B cell (primary cell): ENCODE measurements around the gene ADAMTSL4. TPM values are rescaled to one million over a fixed set of nuclear protein-coding genes. Genes with fewer than 3 reads are reported as not detected.

Experiments
- ATAC-seq: fragments of 200-7000 bp; cut with Tn5 transposase; one replicate; pipeline ENCODE4 v1.10.0; 2021; ENCODE audit warnings: low read depth, mild to moderate bottlenecking, moderate number of reproducible peaks, moderate library complexity
- CTCF ChIA-PET: fragments of 350-600 bp; sonication (Branson Sonifier 250); formaldehyde crosslinking; loops from one replicate; lab custom pipeline; 2021; ENCODE audit warnings: antibody characterized with exemption, inconsistent platforms; lab: Charles Lee
- POLR2A ChIA-PET: fragments of 350-600 bp; sonication (Branson Sonifier 250); formaldehyde crosslinking; loops from one replicate; lab custom pipeline; 2021; ENCODE audit warnings: antibody characterized with exemption; lab: Charles Lee
- DNase-seq: peaks from one replicate; pipeline ENCODE4 v3.0.0; 2013
- H2AFZ ChIP-seq: 2 replicates; pipeline ENCODE4 v1.6.1; 2012; ENCODE audit warnings: mild to moderate bottlenecking, low read depth, low read length; ENCODE audit not compliant: insufficient read depth, poor library complexity, severe bottlenecking
- H3K27ac ChIP-seq, 2 donors: 1 replicate in 1 of 2; 2 replicates in 1 of 2; pipeline ENCODE4 v1.5.1; 2012 to 2013; ENCODE audit warnings: low read length in 2 of 2, mild to moderate bottlenecking in 2 of 2, moderate library complexity in 1 of 2
- H3K27me3 ChIP-seq, 4 experiments: fragments of 200-600 bp in 1 of 4; sonication (generic) in 1 of 4; replicated peaks in 1 of 4; 1 replicate in 2 of 4; 2 replicates in 2 of 4; pipeline versions ENCODE4 v1.6.1 to v1.7.0; 2013 to 2016; ENCODE audit warnings: low read length in 3 of 4, mild to moderate bottlenecking in 2 of 4, mixed read lengths in 1 of 4, moderate library complexity in 1 of 4; ENCODE audit not compliant: insufficient read depth in 4 of 4, control insufficient read depth in 3 of 4; ENCODE audit errors: control extremely low read depth in 1 of 4
- H3K36me3 ChIP-seq, 2 experiments: replicated peaks in 1 of 2; 1 replicate in 1 of 2; 2 replicates in 1 of 2; pipeline versions ENCODE4 v1.6.1 to v1.7.1; 2013; ENCODE audit warnings: low read length in 1 of 2; ENCODE audit not compliant: insufficient read depth in 2 of 2, control insufficient read depth in 1 of 2; ENCODE audit errors: control extremely low read depth in 1 of 2, extremely low read depth in 1 of 2
- H3K4me1 ChIP-seq, 2 donors: fragments of 200-600 bp in 1 of 2; sonication (generic) in 1 of 2; 1 replicate in 1 of 2; 2 replicates in 1 of 2; pipeline versions ENCODE4 v1.5.1 to v1.6.1; 2013 to 2017; ENCODE audit warnings: low read length in 2 of 2; ENCODE audit not compliant: control insufficient read depth in 2 of 2, insufficient read depth in 2 of 2
- H3K4me2 ChIP-seq: replicated peaks from 2 replicates; pipeline ENCODE3; 2012; ENCODE audit warnings: mild to moderate bottlenecking, low read depth, low read length; ENCODE audit not compliant: poor library complexity, severe bottlenecking
- H3K4me3 ChIP-seq, 5 experiments: fragments of 200-600 bp in 1 of 5; sonication (generic) in 1 of 5; 1 replicate in 3 of 5; 2 replicates in 2 of 5; pipeline versions ENCODE4 v1.5.1 to v1.7.0; 2011 to 2016; ENCODE audit warnings: low read length in 4 of 5, mild to moderate bottlenecking in 4 of 5, low read depth in 2 of 5, control low read depth in 1 of 5, moderate library complexity in 1 of 5; ENCODE audit not compliant: insufficient read depth in 1 of 5; ENCODE audit errors: control extremely low read depth in 1 of 5, extremely low read depth in 1 of 5
- H3K79me2 ChIP-seq: fragments of 200-600 bp; sonication (generic); one replicate; pipeline ENCODE4 v1.6.0; 2016; ENCODE audit warnings: low read length; ENCODE audit not compliant: control insufficient read depth, insufficient read depth
- H3K9ac ChIP-seq: fragments of 200-600 bp; sonication (generic); 2 replicates; pipeline ENCODE4 v1.6.1; 2017; ENCODE audit warnings: mild to moderate bottlenecking, low read length, moderate library complexity
- H3K9me3 ChIP-seq, 3 donors: one replicate each; pipeline versions ENCODE4 v1.6.1 to v1.7.1; 2013; ENCODE audit warnings: low read length in 2 of 3; ENCODE audit not compliant: control insufficient read depth in 2 of 3, insufficient read depth in 1 of 3; ENCODE audit errors: control extremely low read depth in 1 of 3
- H4K20me1 ChIP-seq: 2 replicates; pipeline ENCODE4 v1.6.0; 2012; ENCODE audit warnings: mild to moderate bottlenecking, low read length; ENCODE audit not compliant: insufficient read depth, control insufficient read depth, poor library complexity, severe bottlenecking
- H3K27ac Mint-ChIP-seq: one replicate; pipeline ENCODE4 v1.8.0; 2021; ENCODE audit warnings: mixed read lengths
- H3K27me3 Mint-ChIP-seq: one replicate; pipeline ENCODE4 v1.8.0; 2021; ENCODE audit warnings: mixed read lengths
- H3K4me1 Mint-ChIP-seq: one replicate; pipeline ENCODE4 v1.8.0; 2021; ENCODE audit warnings: mixed read lengths
- H3K4me3 Mint-ChIP-seq: one replicate; pipeline ENCODE4 v1.8.0; 2021; ENCODE audit warnings: mixed read lengths
- H3K9me3 Mint-ChIP-seq: one replicate; pipeline ENCODE4 v1.8.0; 2022; ENCODE audit warnings: mixed read lengths; ENCODE audit not compliant: insufficient read depth
- EZH2 ChIP-seq: IDR thresholded peaks from 2 replicates; pipeline ENCODE4 v1.6.1; 2012; ENCODE audit warnings: borderline replicate concordance, low read depth, mild to moderate bottlenecking, moderate library complexity, low read length; ENCODE audit not compliant: insufficient read depth, poor library complexity, severe bottlenecking
- WGBS: methylation state at CpG from one replicate; pipeline ENCODE4 v1.1.5; 2013; ENCODE audit warnings: missing lambda C conversion rate; ENCODE audit not compliant: insufficient coverage; 5-methylcytosine and 5-hydroxymethylcytosine counted together
- intact Hi-C: fragments of 100-400 bp; cut with micrococcal nuclease; formaldehyde crosslinking; loops from one replicate; pipeline ENCODE4 v1.10.0; 2022
- polyA plus RNA-seq: library from polyadenylated mRNA; depleted of rRNA; stranded (reverse); fragments of >200 nt; gene quantifications from 2 replicates; pipeline ENCODE4 v1.2.3, GENCODE V29; 2012
- total RNA-seq, 2 donors: library from RNA; stranded (reverse); fragments of 120-200 nt in 1 of 2; gene quantifications; 1 replicate in 1 of 2; 2 replicates in 1 of 2; pipeline versions ENCODE4 v1.2.3 to v1.2.4, GENCODE V29; 2013 to 2022
- TF ChIP-seq, protein P1 (sequence below): fragments of 200-600 bp; IDR thresholded peaks from one replicate; pipeline ENCODE4 v1.8.0; 2022; ENCODE audit warnings: antibody characterized with exemption, mild to moderate bottlenecking

Gene ADAMTSL4
- total and polyA plus RNA-seq, 2 donors (not counting 1 experiment from before 2014, with no cell fraction given) = 0.70 TPM; not detected in 1

GRCh38 chr1:150534002-150534401 is 15.2 kb upstream of the ADAMTSL4 start:
- Histone ChIP-seq H3K4me2 (no peak overlapping the region), H3K9ac (no peak overlapping the region), H4K20me1 (no peaks in the 10 kb centered on the region), H3K27me3 (no peaks in the 10 kb centered on the region), H3K4me3 (no peak overlapping the region), H3K79me2 (no peaks in the 10 kb centered on the region), H3K4me1 (no peaks in the 10 kb centered on the region), H3K27ac (no peak overlapping the region), H2AFZ (no peak overlapping the region), H3K36me3 (no peaks in the 10 kb centered on the region), H3K9me3 (no peaks in the 10 kb centered on the region)
- no peaks in the 10 kb centered on the region for H3K27me3 Mint-ChIP-seq
- no peak for ATAC-seq
- WGBS = 99% methylated on average over 6 of the region's 6 CpGs
- CTCF ChIA-PET = interaction anchor here (3.4 kb wide), 1 partner anchor 68 kb away, joined by 17 read pairs; no protein-coding TSS in a partner anchor
- no peak for TF ChIP-seq EZH2
- TF ChIP-seq, protein P1, sequence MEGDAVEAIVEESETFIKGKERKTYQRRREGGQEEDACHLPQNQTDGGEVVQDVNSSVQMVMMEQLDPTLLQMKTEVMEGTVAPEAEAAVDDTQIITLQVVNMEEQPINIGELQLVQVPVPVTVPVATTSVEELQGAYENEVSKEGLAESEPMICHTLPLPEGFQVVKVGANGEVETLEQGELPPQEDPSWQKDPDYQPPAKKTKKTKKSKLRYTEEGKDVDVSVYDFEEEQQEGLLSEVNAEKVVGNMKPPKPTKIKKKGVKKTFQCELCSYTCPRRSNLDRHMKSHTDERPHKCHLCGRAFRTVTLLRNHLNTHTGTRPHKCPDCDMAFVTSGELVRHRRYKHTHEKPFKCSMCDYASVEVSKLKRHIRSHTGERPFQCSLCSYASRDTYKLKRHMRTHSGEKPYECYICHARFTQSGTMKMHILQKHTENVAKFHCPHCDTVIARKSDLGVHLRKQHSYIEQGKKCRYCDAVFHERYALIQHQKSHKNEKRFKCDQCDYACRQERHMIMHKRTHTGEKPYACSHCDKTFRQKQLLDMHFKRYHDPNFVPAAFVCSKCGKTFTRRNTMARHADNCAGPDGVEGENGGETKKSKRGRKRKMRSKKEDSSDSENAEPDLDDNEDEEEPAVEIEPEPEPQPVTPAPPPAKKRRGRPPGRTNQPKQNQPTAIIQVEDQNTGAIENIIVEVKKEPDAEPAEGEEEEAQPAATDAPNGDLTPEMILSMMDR = no peak
- POLR2A ChIA-PET = interaction anchor here (0.7 kb wide), 1 partner anchor 48 kb away, joined by 8 read pairs; no protein-coding TSS in a partner anchor
- no peaks in the 10 kb centered on the region for H3K4me1 Mint-ChIP-seq
- H3K4me3 Mint-ChIP-seq = no peak overlapping the region
- H3K9me3 Mint-ChIP-seq = no peaks in the 10 kb centered on the region
- intact Hi-C loops = no loop called here
- H3K27ac Mint-ChIP-seq = no peak overlapping the region
- no peak for DNase-seq

DNA sequence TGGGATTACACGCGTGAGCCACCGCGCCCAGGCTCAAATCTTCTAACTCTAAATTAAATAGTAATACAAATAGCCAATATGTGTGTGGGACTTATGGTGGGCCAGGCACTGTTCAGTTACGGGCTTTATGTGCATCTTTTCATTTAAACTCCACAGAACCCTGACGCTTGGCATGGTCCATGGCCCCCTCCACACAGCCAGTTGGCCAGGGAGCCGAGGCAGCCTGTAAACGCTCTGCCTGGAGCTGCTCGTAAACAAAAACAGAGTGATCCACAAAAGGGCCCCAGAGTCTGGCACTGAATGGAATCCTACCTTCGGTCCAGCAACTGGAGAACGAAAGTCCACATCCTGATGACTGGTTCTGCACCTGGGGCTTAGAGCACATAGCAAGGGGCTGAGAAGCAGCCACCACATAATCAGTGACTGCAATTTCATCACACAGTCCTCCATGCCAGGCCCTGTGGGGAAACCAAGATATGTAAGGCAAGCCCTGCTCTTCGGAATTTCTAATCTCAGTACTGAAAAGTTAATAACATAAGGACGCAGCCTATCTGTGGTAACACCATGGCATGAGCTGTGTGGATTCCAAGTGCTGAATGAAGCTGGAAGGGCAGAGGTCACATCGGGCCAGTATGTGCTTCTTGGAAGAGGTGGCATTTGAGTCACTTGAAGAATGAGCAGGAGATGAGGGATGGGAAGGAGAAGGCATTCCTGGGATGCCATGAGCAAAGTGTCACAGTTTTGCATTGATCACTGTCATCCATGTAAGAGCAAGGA is 13.5 kb upstream of the ADAMTSL4 start:
- no peak overlapping the region for H3K4me3 Mint-ChIP-seq
- 94% methylated on average over 10 of the region's 14 CpGs for WGBS
- intact Hi-C loops = no loop called here
- no peak overlapping the region for H3K27ac ChIP-seq
- no peaks in the 10 kb centered on the region for H4K20me1 ChIP-seq
- no peak for DNase-seq
- POLR2A ChIA-PET = no interaction called here
- H3K79me2 ChIP-seq = no peaks in the 10 kb centered on the region
- H2AFZ ChIP-seq = no peak overlapping the region
- no peak overlapping the region for H3K4me3 ChIP-seq
- no peaks in the 10 kb centered on the region for H3K9me3 ChIP-seq
- H3K4me1 ChIP-seq = no peaks in the 10 kb centered on the region
- H3K4me2 ChIP-seq = no peak overlapping the region
- H3K9me3 Mint-ChIP-seq = no peaks in the 10 kb centered on the region
- no peaks in the 10 kb centered on the region for H3K4me1 Mint-ChIP-seq
- H3K27me3 Mint-ChIP-seq = no peaks in the 10 kb centered on the region
- no peaks in the 10 kb centered on the region for H3K36me3 ChIP-seq
- no peak for ATAC-seq
- H3K27me3 ChIP-seq = no peaks in the 10 kb centered on the region
- H3K9ac ChIP-seq = no peak overlapping the region
- TF ChIP-seq, protein P1 = no peak
- no peak for TF ChIP-seq EZH2
- no peak overlapping the region for H3K27ac Mint-ChIP-seq
- CTCF ChIA-PET = interaction anchor here (1.4 kb wide), 1 partner anchor 25 kb away, joined by 4 read pairs; no protein-coding TSS in a partner anchor
